Activated CD4-positive, alpha-beta T cell treated with anti-CD3 and anti-CD28 coated beads, Interleukin-2, amount 50 U/mL, for 48 hours (primary cell): ENCODE data around the gene CNDP1.
"Not testable (repeated sequence)": the region's sequence is repeated elsewhere in the genome, so short reads cannot be mapped to it uniquely, and the experiment has no call there.

Experiments
- DNase-seq, 2 experiments: peaks; one replicate each; pipeline ENCODE4 v3.0.0-alpha.2; 2020

The CNDP1 gene

GRCh38 chr18:74534150-74534969, at the start of gene CNDP1:
TSS of gene CNDP1 (plus strand) at chr18:74534500. CDS start at chr18:74534668, 168 bp downstream.
- no peak for DNase-seq

GRCh38 chr18:74486119-74486849, 48.0 kb upstream of the CNDP1 start:
- DNase-seq: no peak

GRCh38 chr18:74488354-74488753, 45.9 kb upstream of the CNDP1 start:
- DNase-seq: no peak

GRCh38 chr18:74488864-74489263, 45.4 kb upstream of the CNDP1 start:
- DNase-seq: no peak

- no peak for DNase-seq
Observed at GRCh38 chr18:74489676-74490075, 44.6 kb upstream of the CNDP1 start.

- DNase-seq: no peak
Observed at GRCh38 chr18:74492259-74492658, 42.0 kb upstream of the CNDP1 start.

GRCh38 chr18:74493689-74494088, 40.6 kb upstream of the CNDP1 start:
- peak in 1 of 2 experiments; percentile 49 for DNase-seq

- no peak for DNase-seq
Observed at GRCh38 chr18:74494514-74494913, 39.8 kb upstream of the CNDP1 start.

- peak; percentile 100 for DNase-seq
Observed at GRCh38 chr18:74495581-74496507, 38.5 kb upstream of the CNDP1 start, which contains the start of gene CNDP2. TSS of gene CNDP2 (plus strand) at chr18:74496363. CDS start at chr18:74499974, 3,611 bp downstream.

GRCh38 chr18:74496508-74497323, 37.6 kb upstream of the CNDP1 start:
- peak; percentile 43 to 62 for DNase-seq

- peak in 1 of 2 experiments; percentile 8 for DNase-seq
Observed at GRCh38 chr18:74497324-74497676, 37.0 kb upstream of the CNDP1 start.

GRCh38 chr18:74497778-74498177, 36.5 kb upstream of the CNDP1 start:
- no peak for DNase-seq

GRCh38 chr18:74498712-74499627, 35.3 kb upstream of the CNDP1 start:
- peak; percentile 82 to 88 for DNase-seq

GRCh38 chr18:74499633-74500032, 34.7 kb upstream of the CNDP1 start:
- DNase-seq: peak; percentile 45 to 56

- DNase-seq: no peak
Observed at GRCh38 chr18:74500372-74500771, 33.9 kb upstream of the CNDP1 start.

GRCh38 chr18:74500774-74501173, 33.5 kb upstream of the CNDP1 start:
- DNase-seq: not testable (repeated sequence)

GRCh38 chr18:74501386-74501785, 32.9 kb upstream of the CNDP1 start:
- no peak for DNase-seq

- DNase-seq: no peak
Observed at GRCh38 chr18:74503137-74503536, 31.2 kb upstream of the CNDP1 start.

- no peak for DNase-seq
Observed at GRCh38 chr18:74505776-74506175, 28.5 kb upstream of the CNDP1 start.

GRCh38 chr18:74506448-74507084, 27.7 kb upstream of the CNDP1 start:
- DNase-seq: no peak
